ENCODE data around the gene TTC7B. TPM values are rescaled to one million over a fixed set of nuclear protein-coding genes. Genes with fewer than 3 reads are reported as not detected.
A peak's percentile ranks its signal among the peaks of the same experiment; 100 is the strongest.
"Not testable (repeated sequence)": the region's sequence is repeated elsewhere in the genome, so short reads cannot be mapped to it uniquely, and the experiment has no call there.

Gene TTC7B
- total and polyA plus RNA-seq, 4 donors: 23.1 to 85.0 (median 54.6) TPM

GRCh38 chr14:90525353-90526028 lies 290.7 kb downstream of the TTC7B start:
- not testable (repeated sequence) for H3K4me3 ChIP-seq (ENCODE audit: low read depth, low read length); H3K27me3 ChIP-seq (ENCODE audit: control insufficient read depth, insufficient read depth, low read length); H3K9me3 ChIP-seq (ENCODE audit: control insufficient read depth, insufficient read depth, low read length); H3K36me3 ChIP-seq (ENCODE audit: control insufficient read depth, insufficient read depth, low read length); H3K27ac ChIP-seq (ENCODE audit: low read depth, low read length); DNase-seq (ENCODE audit: low read depth in 4 of 6, low spot score in 6 of 6)
- no CpG with 5 or more reads among the region's 42 CpGs for WGBS (ENCODE audit: insufficient coverage)
- peaks cover 37% of the 10 kb centered on the region for H3K4me1 ChIP-seq (ENCODE audit: control insufficient read depth, insufficient read depth, low read length)

GRCh38 chr14:90523961-90524875 lies 292.0 kb downstream of the TTC7B start:
- Histone ChIP-seq H3K4me3 (ENCODE audit: low read depth, low read length) (no peak overlapping the region), H3K36me3 (ENCODE audit: control insufficient read depth, insufficient read depth, low read length) (peaks cover 8% of the 10 kb centered on the region), H3K9me3 (ENCODE audit: control insufficient read depth, insufficient read depth, low read length) (peaks cover 2% of the 10 kb centered on the region), H3K27me3 (ENCODE audit: control insufficient read depth, insufficient read depth, low read length) (no peaks in the 10 kb centered on the region), H3K4me1 (ENCODE audit: control insufficient read depth, insufficient read depth, low read length) (peaks cover 40% of the 10 kb centered on the region), H3K27ac (ENCODE audit: low read depth, low read length) (no peak overlapping the region)
- no peak for DNase-seq (ENCODE audit: low read depth in 4 of 6, low spot score in 6 of 6)
- 91% methylated on average over 10 of the region's 18 CpGs for WGBS (ENCODE audit: insufficient coverage)

GRCh38 chr14:90523544-90523943 lies 292.7 kb downstream of the TTC7B start:
- Histone ChIP-seq H3K9me3 (ENCODE audit: control insufficient read depth, insufficient read depth, low read length) (peaks cover 2% of the 10 kb centered on the region), H3K4me1 (ENCODE audit: control insufficient read depth, insufficient read depth, low read length) (peaks cover 44% of the 10 kb centered on the region), H3K4me3 (ENCODE audit: low read depth, low read length) (no peak overlapping the region), H3K27me3 (ENCODE audit: control insufficient read depth, insufficient read depth, low read length) (no peaks in the 10 kb centered on the region), H3K36me3 (ENCODE audit: control insufficient read depth, insufficient read depth, low read length) (peaks cover 8% of the 10 kb centered on the region), H3K27ac (ENCODE audit: low read depth, low read length) (no peak overlapping the region)
- no peak for DNase-seq (ENCODE audit: low read depth in 4 of 6, low spot score in 6 of 6)
- 79% methylated on average over 6 of the region's 8 CpGs for WGBS (ENCODE audit: insufficient coverage)

- H3K27me3 ChIP-seq (ENCODE audit: control insufficient read depth, insufficient read depth, low read length): no peaks in the 10 kb centered on the region
- peaks cover 2% of the 10 kb centered on the region for H3K9me3 ChIP-seq (ENCODE audit: control insufficient read depth, insufficient read depth, low read length)
- no peak overlapping the region for H3K4me3 ChIP-seq (ENCODE audit: low read depth, low read length)
- WGBS (ENCODE audit: insufficient coverage): 20% methylated on average over 16 of the region's 21 CpGs
- H3K36me3 ChIP-seq (ENCODE audit: control insufficient read depth, insufficient read depth, low read length): peaks cover 6% of the 10 kb centered on the region
- no peak overlapping the region for H3K27ac ChIP-seq (ENCODE audit: low read depth, low read length)
- H3K4me1 ChIP-seq (ENCODE audit: control insufficient read depth, insufficient read depth, low read length): peaks cover 53% of the 10 kb centered on the region
- peak in 2 of 6 donors; percentile 90 to 92 for DNase-seq (ENCODE audit: low read depth in 4 of 6, low spot score in 6 of 6)
Observed at GRCh38 chr14:90522571-90523191, 293.5 kb downstream of the TTC7B start.

- Histone ChIP-seq H3K27me3 (ENCODE audit: control insufficient read depth, insufficient read depth, low read length) (no peaks in the 10 kb centered on the region), H3K9me3 (ENCODE audit: control insufficient read depth, insufficient read depth, low read length) (peaks cover 2% of the 10 kb centered on the region), H3K4me3 (ENCODE audit: low read depth, low read length) (no peak overlapping the region), H3K4me1 (ENCODE audit: control insufficient read depth, insufficient read depth, low read length) (peaks cover 59% of the 10 kb centered on the region), H3K36me3 (ENCODE audit: control insufficient read depth, insufficient read depth, low read length) (peaks cover 6% of the 10 kb centered on the region), H3K27ac (ENCODE audit: low read depth, low read length) (no peak overlapping the region)
- DNase-seq (ENCODE audit: low read depth in 4 of 6, low spot score in 6 of 6): no peak
- WGBS (ENCODE audit: insufficient coverage): 69% methylated on average over 15 of the region's 18 CpGs
Observed at GRCh38 chr14:90521930-90522483, 294.2 kb downstream of the TTC7B start.

GRCh38 chr14:90521084-90521929 lies 294.9 kb downstream of the TTC7B start:
- WGBS (ENCODE audit: insufficient coverage): 50% methylated on average over 14 of the region's 16 CpGs
- Histone ChIP-seq H3K27ac (ENCODE audit: low read depth, low read length) (no peak overlapping the region), H3K36me3 (ENCODE audit: control insufficient read depth, insufficient read depth, low read length) (peaks cover 6% of the 10 kb centered on the region), H3K27me3 (ENCODE audit: control insufficient read depth, insufficient read depth, low read length) (no peaks in the 10 kb centered on the region), H3K9me3 (ENCODE audit: control insufficient read depth, insufficient read depth, low read length) (no peaks in the 10 kb centered on the region), H3K4me3 (ENCODE audit: low read depth, low read length) (no peak overlapping the region), H3K4me1 (ENCODE audit: control insufficient read depth, insufficient read depth, low read length) (peaks cover 66% of the 10 kb centered on the region)
- DNase-seq (ENCODE audit: low read depth in 4 of 6, low spot score in 6 of 6): peak in 2 of 6 donors; percentile 82 to 84

GRCh38 chr14:90520326-90520725 lies 295.9 kb downstream of the TTC7B start:
- Histone ChIP-seq H3K36me3 (ENCODE audit: control insufficient read depth, insufficient read depth, low read length) (peaks cover 6% of the 10 kb centered on the region), H3K27ac (ENCODE audit: low read depth, low read length) (no peak overlapping the region), H3K4me3 (ENCODE audit: low read depth, low read length) (no peak overlapping the region), H3K4me1 (ENCODE audit: control insufficient read depth, insufficient read depth, low read length) (peaks cover 74% of the 10 kb centered on the region), H3K9me3 (ENCODE audit: control insufficient read depth, insufficient read depth, low read length) (no peaks in the 10 kb centered on the region), H3K27me3 (ENCODE audit: control insufficient read depth, insufficient read depth, low read length) (no peaks in the 10 kb centered on the region)
- no peak for DNase-seq (ENCODE audit: low read depth in 4 of 6, low spot score in 6 of 6)
- WGBS (ENCODE audit: insufficient coverage): 82% methylated on average over 5 of the region's 5 CpGs

- 80% methylated on average over 9 of the region's 10 CpGs for WGBS (ENCODE audit: insufficient coverage)
- no peak overlapping the region for H3K4me3 ChIP-seq (ENCODE audit: low read depth, low read length)
- H3K27ac ChIP-seq (ENCODE audit: low read depth, low read length): no peak overlapping the region
- no peaks in the 10 kb centered on the region for H3K27me3 ChIP-seq (ENCODE audit: control insufficient read depth, insufficient read depth, low read length)
- H3K9me3 ChIP-seq (ENCODE audit: control insufficient read depth, insufficient read depth, low read length): no peaks in the 10 kb centered on the region
- no peak for DNase-seq (ENCODE audit: low read depth in 4 of 6, low spot score in 6 of 6)
- H3K36me3 ChIP-seq (ENCODE audit: control insufficient read depth, insufficient read depth, low read length): peaks cover 4% of the 10 kb centered on the region
- H3K4me1 ChIP-seq (ENCODE audit: control insufficient read depth, insufficient read depth, low read length): peaks cover 74% of the 10 kb centered on the region
Observed at GRCh38 chr14:90519262-90519920, 296.8 kb downstream of the TTC7B start.
